GM12864 (cell line): ENCODE results near the gene HOXC9.

Experiments
- DNase-seq: peaks from one replicate; pipeline ENCODE4 v3.0.0-alpha.2; 2011; ENCODE audit warnings: low read depth
- H3K4me3 ChIP-seq: 2 replicates; pipeline ENCODE4 v1.5.1; 2011; ENCODE audit warnings: mild to moderate bottlenecking, low read depth, low read length, control low read depth
- TF ChIP-seq, protein P1 (sequence below): IDR thresholded peaks from 2 replicates; pipeline ENCODE4 v1.5.1; 2011; ENCODE audit warnings: low read depth, mild to moderate bottlenecking, moderate library complexity, low read length, control low read depth, inconsistent platforms; ENCODE audit errors: missing control alignments

Gene HOXC9

DNA sequence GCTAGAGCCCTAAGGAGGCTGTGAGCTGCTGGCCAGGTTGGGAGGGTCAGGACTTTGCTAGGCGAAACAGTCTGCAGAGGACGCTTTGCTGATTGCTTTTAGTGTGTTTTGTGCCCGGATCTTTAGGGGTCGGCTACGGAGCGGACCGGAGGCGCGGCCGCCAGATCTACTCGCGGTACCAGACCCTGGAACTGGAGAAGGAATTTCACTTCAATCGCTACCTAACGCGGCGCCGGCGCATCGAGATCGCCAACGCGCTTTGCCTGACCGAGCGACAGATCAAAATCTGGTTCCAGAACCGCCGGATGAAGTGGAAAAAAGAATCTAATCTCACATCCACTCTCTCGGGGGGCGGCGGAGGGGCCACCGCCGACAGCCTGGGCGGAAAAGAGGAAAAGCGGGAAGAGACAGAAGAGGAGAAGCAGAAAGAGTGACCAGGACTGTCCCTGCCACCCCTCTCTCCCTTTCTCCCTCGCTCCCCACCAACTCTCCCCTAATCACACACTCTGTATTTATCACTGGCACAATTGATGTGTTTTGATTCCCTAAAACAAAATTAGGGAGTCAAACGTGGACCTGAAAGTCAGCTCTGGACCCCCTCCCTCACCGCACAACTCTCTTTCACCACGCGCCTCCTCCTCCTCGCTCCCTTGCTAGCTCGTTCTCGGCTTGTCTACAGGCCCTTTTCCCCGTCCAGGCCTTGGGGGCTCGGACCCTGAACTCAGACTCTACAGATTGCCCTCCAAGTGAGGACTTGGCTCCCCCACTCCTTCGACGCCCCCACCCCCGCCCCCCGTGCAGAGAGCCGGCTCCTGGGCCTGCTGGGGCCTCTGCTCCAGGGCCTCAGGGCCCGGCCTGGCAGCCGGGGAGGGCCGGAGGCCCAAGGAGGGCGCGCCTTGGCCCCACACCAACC, 29.8 kb downstream of the HOXC9 start:
- TF ChIP-seq, protein P1, sequence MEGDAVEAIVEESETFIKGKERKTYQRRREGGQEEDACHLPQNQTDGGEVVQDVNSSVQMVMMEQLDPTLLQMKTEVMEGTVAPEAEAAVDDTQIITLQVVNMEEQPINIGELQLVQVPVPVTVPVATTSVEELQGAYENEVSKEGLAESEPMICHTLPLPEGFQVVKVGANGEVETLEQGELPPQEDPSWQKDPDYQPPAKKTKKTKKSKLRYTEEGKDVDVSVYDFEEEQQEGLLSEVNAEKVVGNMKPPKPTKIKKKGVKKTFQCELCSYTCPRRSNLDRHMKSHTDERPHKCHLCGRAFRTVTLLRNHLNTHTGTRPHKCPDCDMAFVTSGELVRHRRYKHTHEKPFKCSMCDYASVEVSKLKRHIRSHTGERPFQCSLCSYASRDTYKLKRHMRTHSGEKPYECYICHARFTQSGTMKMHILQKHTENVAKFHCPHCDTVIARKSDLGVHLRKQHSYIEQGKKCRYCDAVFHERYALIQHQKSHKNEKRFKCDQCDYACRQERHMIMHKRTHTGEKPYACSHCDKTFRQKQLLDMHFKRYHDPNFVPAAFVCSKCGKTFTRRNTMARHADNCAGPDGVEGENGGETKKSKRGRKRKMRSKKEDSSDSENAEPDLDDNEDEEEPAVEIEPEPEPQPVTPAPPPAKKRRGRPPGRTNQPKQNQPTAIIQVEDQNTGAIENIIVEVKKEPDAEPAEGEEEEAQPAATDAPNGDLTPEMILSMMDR = no peak
- DNase-seq = no peak
- no peak overlapping the region for H3K4me3 ChIP-seq

DNA sequence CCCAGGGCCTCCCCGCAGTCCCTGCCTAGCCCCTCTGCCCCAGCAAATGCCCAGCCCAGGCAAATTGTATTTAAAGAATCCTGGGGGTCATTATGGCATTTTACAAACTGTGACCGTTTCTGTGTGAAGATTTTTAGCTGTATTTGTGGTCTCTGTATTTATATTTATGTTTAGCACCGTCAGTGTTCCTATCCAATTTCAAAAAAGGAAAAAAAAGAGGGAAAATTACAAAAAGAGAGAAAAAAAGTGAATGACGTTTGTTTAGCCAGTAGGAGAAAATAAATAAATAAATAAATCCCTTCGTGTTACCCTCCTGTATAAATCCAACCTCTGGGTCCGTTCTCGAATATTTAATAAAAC, 30.5 kb downstream of the HOXC9 start:
- TF ChIP-seq, protein P1 = no peak
- no peak overlapping the region for H3K4me3 ChIP-seq

DNA sequence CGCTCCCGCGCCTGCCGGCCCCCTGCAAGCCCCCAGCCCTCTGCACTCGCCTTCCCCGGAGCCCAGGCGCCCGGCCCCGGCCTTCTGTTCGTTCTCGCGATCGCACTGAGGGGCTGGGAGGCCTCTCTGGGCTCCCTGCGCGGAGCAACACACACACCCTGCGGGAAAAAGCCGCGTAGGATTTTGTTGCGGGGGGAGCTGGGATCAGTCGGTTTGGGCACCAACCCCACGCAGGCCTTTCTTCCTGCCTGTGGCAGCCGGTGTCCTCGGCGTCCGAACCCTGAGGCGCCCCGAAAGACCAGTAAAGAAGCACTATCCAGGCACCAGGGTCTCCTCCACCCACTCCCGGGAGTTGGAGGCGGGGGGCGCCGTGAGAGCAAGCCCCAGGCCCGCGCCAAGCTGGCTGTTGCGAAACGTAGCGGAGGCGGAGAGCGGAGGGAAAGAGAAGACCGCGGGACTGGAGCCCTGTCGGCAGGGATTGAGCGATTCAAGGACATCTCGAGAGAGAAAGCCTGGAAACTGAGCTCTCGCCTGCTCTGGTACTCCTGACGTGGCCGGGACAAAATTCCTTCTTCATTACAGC, 31.0 kb downstream of the HOXC9 start:
- H3K4me3 ChIP-seq = no peak overlapping the region
- DNase-seq = no peak
- TF ChIP-seq, protein P1 = no peak

More for the DNA sequence above, 30.5 kb downstream of the HOXC9 start:
- no peak for DNase-seq

DNA sequence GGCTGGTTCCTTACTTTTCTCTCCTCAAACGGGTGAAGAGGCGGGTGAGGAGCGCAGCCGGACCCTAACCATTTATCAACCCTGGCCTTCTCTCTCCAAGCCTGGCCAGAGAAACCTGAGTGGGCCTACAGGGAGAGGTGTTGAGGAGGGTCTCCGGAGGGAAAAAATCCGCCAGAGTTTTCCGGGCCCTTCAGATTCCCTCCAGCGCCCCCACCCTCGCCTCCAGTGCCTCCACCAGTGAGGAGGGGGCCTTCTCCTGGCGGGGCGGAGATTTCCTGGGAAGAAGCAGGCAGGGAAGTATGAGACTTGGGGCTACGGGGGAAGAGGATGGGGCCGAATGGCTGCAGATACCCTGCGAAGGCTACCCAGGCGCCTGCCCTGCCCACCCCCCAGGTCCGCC, 31.5 kb downstream of the HOXC9 start:
- TF ChIP-seq, protein P1 = no peak
- DNase-seq = no peak
- H3K4me3 ChIP-seq = no peak overlapping the region

DNA sequence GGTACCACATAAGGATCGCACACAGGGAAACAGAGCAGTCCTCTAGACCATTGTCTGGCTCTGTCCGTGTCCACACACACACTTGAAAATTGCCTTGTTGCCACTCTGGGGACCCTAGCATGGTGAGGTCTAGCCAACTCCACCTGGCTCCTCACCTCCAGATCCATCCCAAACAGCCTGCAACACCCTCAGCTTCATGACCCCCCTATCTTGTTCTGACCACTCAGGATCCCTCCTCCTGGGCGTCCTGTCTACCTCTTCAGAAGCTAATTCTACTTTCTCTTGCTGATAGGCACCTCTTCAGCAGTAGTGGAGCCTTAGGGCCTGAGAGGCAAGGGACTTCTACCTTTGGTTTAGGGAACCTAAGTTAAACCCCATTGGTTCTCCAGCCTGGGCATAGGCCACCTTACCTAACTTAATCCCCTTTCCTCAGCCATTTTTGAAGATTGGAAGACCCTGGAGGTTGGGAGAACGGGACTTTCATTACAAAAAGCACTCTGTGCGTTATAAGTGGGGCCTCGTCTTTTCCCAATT, 32.2 kb downstream of the HOXC9 start:
- H3K4me3 ChIP-seq = no peak overlapping the region
- TF ChIP-seq, protein P1 = no peak
- no peak for DNase-seq

DNA sequence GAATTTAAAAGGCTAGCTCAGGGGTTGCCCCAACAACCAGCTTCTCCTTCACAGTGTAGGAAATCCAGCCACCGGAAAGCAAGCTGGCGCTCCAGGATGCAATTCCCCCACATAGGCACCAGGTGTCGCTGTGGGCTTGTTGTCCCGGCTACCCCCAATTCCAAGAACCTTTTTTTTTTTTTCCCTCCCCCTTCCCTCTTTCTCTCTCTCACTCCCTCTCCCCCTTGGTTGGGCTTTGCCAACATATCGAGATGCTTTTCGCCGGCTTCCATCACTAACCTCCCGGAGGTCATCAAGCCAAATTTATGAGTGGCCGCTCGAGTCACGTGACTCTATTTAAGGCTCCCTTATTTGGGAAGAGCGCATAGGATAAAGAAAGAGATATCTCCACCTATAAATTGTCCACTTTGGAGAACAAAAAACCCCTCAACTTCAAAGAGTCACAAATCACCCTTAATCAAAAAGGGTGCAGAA, 32.7 kb downstream of the HOXC9 start, which contains the start of gene HOXC5:
HOXC5 (plus strand) TSS at position 424 of the 474 bp plus-strand sequence. CDS start 73 bp downstream, outside the sequence.
- TF ChIP-seq, protein P1 = peak; percentile 98
- H3K4me3 ChIP-seq = no peak within 1 kb of the TSS
- no peak for DNase-seq
